Cardiac muscle cell (in vitro differentiated cells and primary cell): ENCODE measurements around the gene C1R. TPM values are rescaled to one million over a fixed set of nuclear protein-coding genes. Genes with fewer than 3 reads are reported as not detected.

Source experiments
- DNase-seq, 2 donors: peaks; one replicate each; pipeline versions ENCODE4 v3.0.0 to v3.0.0-alpha.2; 2010 to 2017; ENCODE audit warnings: low read depth in 1 of 2, low spot score in 1 of 2
- H3K27ac ChIP-seq: fragments of 200-600 bp; sonication (generic); 2 replicates; pipeline ENCODE4 v1.5.1; 2016
- H3K27me3 ChIP-seq: fragments of 200-600 bp; sonication (generic); 2 replicates; pipeline ENCODE4 v1.6.0; 2016; ENCODE audit warnings: control low read depth
- H3K36me3 ChIP-seq: fragments of 200-600 bp; sonication (generic); 2 replicates; pipeline ENCODE4 v1.5.1; 2016; ENCODE audit warnings: control low read depth
- H3K4me1 ChIP-seq: fragments of 200-600 bp; sonication (generic); 2 replicates; pipeline ENCODE4 v1.8.1; 2017; ENCODE audit warnings: low read depth, mild to moderate bottlenecking, mixed run types
- H3K4me3 ChIP-seq: fragments of 200-600 bp; sonication (generic); 2 replicates; pipeline ENCODE4 v1.5.1; 2016; ENCODE audit warnings: mild to moderate bottlenecking
- H3K9me3 ChIP-seq: fragments of 200-600 bp; sonication (generic); 2 replicates; pipeline ENCODE4 v1.5.1; 2017; ENCODE audit warnings: low read depth, mild to moderate bottlenecking, control low read depth
- polyA plus RNA-seq: library from polyadenylated mRNA; unstranded; fragments of >200 nt; fragmentation: Nextera tagmentation; extraction: Ambion mirVana; gene quantifications from 2 replicates; pipeline ENCODE4 v1.2.1, GENCODE V29; 2016
- total RNA-seq: library from RNA; depleted of rRNA; stranded (reverse); fragments of >200 nt; gene quantifications from 2 replicates; pipeline ENCODE4 v1.2.3, GENCODE V29; 2016
- TF ChIP-seq, protein P1 (sequence below): IDR thresholded peaks from 2 replicates; pipeline ENCODE4 v1.5.1; 2012; ENCODE audit warnings: low read depth, mild to moderate bottlenecking, low read length

The C1R gene
- total and polyA plus RNA-seq, 2 experiments from 2014 or later, result 1.5 to 2.4 TPM

GRCh38 chr12:7089196-7089871, 2.9 kb downstream of the C1R start:
- TF ChIP-seq, protein P1, sequence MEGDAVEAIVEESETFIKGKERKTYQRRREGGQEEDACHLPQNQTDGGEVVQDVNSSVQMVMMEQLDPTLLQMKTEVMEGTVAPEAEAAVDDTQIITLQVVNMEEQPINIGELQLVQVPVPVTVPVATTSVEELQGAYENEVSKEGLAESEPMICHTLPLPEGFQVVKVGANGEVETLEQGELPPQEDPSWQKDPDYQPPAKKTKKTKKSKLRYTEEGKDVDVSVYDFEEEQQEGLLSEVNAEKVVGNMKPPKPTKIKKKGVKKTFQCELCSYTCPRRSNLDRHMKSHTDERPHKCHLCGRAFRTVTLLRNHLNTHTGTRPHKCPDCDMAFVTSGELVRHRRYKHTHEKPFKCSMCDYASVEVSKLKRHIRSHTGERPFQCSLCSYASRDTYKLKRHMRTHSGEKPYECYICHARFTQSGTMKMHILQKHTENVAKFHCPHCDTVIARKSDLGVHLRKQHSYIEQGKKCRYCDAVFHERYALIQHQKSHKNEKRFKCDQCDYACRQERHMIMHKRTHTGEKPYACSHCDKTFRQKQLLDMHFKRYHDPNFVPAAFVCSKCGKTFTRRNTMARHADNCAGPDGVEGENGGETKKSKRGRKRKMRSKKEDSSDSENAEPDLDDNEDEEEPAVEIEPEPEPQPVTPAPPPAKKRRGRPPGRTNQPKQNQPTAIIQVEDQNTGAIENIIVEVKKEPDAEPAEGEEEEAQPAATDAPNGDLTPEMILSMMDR, result no peak
- Histone ChIP-seq H3K27me3 (no peaks in the 10 kb centered on the region), H3K27ac (no peak overlapping the region), H3K4me3 (no peak overlapping the region), H3K4me1 (peaks cover 4% of the 10 kb centered on the region), H3K36me3 (no peaks in the 10 kb centered on the region), H3K9me3 (no peaks in the 10 kb centered on the region)
- no peak for DNase-seq

- Histone ChIP-seq H3K4me1 (no peaks in the 10 kb centered on the region), H3K36me3 (no peaks in the 10 kb centered on the region), H3K9me3 (no peaks in the 10 kb centered on the region), H3K27me3 (no peaks in the 10 kb centered on the region), H3K4me3 (no peak overlapping the region), H3K27ac (no peak overlapping the region)
- TF ChIP-seq, protein P1, result no peak
- DNase-seq, result no peak
These were observed 9.1 kb downstream of the C1R start for GRCh38 chr12:7083125-7083524.

- Histone ChIP-seq H3K27me3 (no peaks in the 10 kb centered on the region), H3K4me3 (no peak overlapping the region), H3K36me3 (no peaks in the 10 kb centered on the region), H3K27ac (no peak overlapping the region), H3K4me1 (no peaks in the 10 kb centered on the region), H3K9me3 (no peaks in the 10 kb centered on the region)
- DNase-seq, result no peak
- TF ChIP-seq, protein P1, result no peak
These were observed 11.2 kb downstream of the C1R start for GRCh38 chr12:7081037-7081436.

DNA sequence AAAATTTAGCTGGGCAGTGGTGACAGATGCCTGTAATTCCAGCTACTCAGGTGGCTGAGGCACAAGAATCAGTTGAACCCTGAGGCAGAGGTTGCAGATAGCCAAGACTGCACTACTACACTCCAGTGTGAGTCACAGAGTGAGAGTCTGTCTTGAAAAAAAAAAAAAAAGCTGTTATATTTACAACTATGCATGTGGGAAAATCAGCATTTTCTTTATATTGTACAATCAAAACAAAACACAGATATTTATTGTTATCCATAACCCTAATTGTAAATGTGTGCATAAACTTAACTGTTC, 12.5 kb downstream of the C1R start:
- TF ChIP-seq, protein P1, result no peak
- Histone ChIP-seq H3K4me3 (no peak overlapping the region), H3K36me3 (no peaks in the 10 kb centered on the region), H3K27me3 (no peaks in the 10 kb centered on the region), H3K4me1 (no peaks in the 10 kb centered on the region), H3K9me3 (no peaks in the 10 kb centered on the region), H3K27ac (no peak overlapping the region)
- peak in 1 of 2 donors; percentile 65 for DNase-seq

GRCh38 chr12:7078163-7078562, 14.1 kb downstream of the C1R start:
- TF ChIP-seq, protein P1, result no peak
- Histone ChIP-seq H3K4me3 (no peak overlapping the region), H3K27me3 (peaks cover 9% of the 10 kb centered on the region), H3K4me1 (no peaks in the 10 kb centered on the region), H3K9me3 (no peaks in the 10 kb centered on the region), H3K36me3 (no peaks in the 10 kb centered on the region), H3K27ac (no peak overlapping the region)
- no peak for DNase-seq

DNA sequence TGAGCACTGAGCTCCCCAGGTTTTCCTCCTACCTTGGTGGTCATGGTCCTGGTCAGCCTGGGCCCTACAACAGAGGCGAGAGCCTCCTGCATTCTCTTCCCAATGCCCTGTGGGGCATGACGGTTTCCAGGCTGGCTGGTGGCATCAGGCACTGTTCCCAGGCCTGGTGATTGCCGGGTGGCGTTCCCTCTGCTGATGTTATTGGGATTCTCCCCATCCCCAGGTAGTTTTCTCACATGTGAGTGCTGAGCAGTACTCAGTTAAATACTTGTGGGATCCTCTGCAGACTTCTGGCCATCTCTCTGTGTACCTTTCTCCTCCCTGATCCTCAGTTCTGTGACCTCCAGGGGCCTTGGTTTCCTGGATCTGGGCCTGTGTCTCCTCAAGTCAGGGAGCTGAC, 15.8 kb downstream of the C1R start:
- Histone ChIP-seq H3K9me3 (no peaks in the 10 kb centered on the region), H3K4me1 (no peaks in the 10 kb centered on the region), H3K27ac (no peak overlapping the region), H3K36me3 (no peaks in the 10 kb centered on the region), H3K4me3 (no peak overlapping the region), H3K27me3 (peaks cover 12% of the 10 kb centered on the region)
- TF ChIP-seq, protein P1, result no peak
- no peak for DNase-seq
